GM21717 (cell line): ENCODE results near the gene MRGPRG.

ENCODE experiments used
- ATAC-seq: cut with Tn5 transposase; IDR thresholded peaks from one replicate; pipeline ENCODE4 v1.9.1; 2021; ENCODE audit warnings: mild to moderate bottlenecking, moderate library complexity; ENCODE audit not compliant: unreplicated experiment

Gene MRGPRG

GRCh38 chr11:3225826-3226750 is 7.5 kb upstream of the MRGPRG start:
- ATAC-seq, result no peak

GRCh38 chr11:3225159-3225758 is 6.6 kb upstream of the MRGPRG start:
- ATAC-seq, result no peak

DNA sequence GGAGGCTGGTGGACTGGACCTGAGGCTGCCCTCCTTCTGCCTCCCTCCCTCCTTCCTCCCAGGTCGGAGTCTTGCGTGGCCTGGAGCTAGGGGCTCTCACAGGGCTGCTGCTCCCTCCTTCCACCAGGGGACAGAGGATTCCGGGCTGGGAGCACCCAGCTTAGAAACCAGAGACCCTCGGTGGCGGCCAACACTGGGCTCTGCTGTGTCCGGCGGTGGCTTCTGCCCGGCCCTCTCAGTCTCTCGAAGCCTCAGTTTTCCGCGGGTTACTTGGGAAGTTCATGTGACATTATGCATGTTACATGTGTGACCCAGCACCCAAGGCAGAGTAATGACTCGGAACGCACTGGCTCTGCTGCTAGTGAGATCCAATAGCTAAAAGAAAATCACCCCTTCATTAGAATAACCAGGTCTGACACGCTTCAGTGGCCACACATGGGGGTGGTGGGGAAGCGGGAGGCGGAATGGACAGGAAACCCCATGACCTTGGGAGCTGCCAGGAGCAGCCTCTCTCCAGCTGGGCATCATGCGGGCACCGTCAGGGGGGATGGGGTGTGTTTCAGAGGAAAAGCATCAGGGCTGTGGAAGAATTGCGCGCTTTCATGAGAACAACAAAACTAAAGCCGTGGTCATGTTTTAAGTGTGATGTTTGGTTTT is 5.9 kb upstream of the MRGPRG start:
- ATAC-seq, result no peak

- ATAC-seq, result no peak
Observed at GRCh38 chr11:3223932-3224381, 5.3 kb upstream of the MRGPRG start.

- no peak for ATAC-seq
Observed at GRCh38 chr11:3222941-3223915, 4.6 kb upstream of the MRGPRG start.

GRCh38 chr11:3222003-3222855 is 3.6 kb upstream of the MRGPRG start:
- no peak for ATAC-seq

- no peak for ATAC-seq
Observed at GRCh38 chr11:3221408-3222002, 2.9 kb upstream of the MRGPRG start.

DNA sequence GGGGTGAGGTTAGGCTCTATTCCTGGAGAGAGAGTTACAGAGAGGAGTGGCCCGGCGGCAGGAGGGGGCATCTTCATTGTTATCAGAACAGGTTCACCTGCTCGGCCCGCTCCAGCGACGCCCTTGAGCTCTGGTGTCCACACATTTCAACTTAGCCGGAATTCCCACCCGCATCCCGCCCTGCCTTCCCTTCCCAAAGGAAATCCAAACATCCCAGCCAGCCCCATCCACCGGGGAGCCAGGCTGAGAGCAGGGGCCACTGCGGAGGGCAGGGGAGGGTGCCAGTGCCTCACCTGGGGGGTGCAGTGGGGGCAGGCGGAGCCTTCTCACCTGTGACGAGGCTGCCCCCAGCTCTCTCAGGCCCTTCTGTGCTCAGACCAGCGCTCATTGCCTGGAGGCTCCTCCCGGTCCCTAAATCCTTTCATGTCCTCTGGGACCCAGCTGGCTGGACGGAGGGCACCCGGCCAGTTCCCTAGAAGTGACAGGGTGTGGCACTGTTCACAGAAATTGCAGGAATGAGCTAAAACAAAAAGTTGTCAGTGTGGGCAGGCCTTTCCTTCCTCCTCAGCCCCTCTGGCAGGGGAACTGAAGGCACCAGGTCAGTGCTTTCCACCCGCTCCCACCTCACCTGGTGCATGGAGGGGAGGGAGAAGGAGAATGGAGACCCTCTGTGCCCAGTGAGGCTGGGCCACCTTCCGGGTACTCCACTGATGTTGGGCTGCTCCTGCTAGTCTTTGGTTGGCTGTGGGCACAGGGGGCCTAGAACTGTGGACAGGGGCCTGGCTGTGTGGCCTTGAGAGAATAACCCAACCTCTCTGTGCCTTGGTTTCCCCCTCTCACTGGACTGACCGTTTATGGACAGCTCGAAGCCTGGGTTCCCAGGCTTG is 2.2 kb upstream of the MRGPRG start:
- no peak for ATAC-seq

- ATAC-seq, result no peak
Observed at GRCh38 chr11:3220101-3220500, 1.5 kb upstream of the MRGPRG start.

DNA sequence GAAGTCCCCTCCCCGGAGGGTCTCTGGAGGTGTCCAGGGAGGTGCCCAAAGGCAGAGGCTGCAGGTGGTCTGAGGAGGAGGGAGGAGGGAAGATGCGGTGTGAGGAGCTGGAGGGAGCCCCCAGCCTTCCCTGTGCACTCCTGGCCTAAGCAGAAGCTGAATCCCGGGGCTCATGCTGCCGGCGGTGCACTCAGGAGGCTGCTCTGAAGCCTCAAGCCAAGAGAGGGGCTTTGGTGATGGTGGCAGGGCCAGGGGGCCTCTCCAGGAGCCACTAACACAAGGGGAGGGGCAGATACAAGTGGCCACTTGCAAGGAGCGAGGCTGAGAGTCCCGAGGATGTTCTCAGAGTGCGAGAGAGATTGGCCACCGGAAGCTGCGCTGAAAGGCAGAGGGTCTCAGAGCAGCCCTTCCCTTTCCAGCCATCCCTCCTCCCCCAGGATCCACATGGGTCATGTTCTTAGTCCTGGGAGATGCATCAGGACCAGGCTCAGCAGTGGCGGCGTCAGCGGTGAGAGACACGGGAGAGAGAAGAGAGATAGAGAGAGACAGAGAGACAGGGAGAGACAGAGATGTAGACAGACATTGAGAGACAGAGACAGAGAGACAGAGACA is 774 bp upstream of the MRGPRG start:
- no peak for ATAC-seq

GRCh38 chr11:3217818-3218482 is 663 bp downstream of the MRGPRG start:
- ATAC-seq, result no peak

DNA sequence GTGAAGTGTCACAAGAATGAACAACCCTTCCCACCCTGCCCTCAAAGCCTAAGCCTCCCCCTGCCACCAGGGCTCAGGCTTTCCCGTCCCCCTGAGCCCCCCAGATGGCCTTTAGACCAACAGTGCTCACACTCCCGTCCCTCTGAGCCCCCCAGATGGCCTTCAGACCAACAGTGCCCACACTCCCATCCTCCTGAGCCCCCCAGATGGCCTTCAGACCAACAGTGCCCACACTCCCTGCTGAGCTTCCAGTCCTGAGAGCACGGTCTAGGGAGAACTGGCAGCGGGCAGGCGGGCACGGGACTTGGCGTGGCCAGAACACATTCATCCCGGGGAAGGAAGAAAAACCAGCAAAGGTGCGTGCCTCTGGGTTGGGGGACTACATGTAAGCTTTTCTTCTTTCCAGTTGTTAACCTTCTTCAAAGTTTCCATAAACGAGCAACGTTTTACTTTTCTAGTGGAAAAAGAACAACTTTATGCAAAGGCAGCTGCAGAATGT is 2.5 kb downstream of the MRGPRG start:
- no peak for ATAC-seq

DNA sequence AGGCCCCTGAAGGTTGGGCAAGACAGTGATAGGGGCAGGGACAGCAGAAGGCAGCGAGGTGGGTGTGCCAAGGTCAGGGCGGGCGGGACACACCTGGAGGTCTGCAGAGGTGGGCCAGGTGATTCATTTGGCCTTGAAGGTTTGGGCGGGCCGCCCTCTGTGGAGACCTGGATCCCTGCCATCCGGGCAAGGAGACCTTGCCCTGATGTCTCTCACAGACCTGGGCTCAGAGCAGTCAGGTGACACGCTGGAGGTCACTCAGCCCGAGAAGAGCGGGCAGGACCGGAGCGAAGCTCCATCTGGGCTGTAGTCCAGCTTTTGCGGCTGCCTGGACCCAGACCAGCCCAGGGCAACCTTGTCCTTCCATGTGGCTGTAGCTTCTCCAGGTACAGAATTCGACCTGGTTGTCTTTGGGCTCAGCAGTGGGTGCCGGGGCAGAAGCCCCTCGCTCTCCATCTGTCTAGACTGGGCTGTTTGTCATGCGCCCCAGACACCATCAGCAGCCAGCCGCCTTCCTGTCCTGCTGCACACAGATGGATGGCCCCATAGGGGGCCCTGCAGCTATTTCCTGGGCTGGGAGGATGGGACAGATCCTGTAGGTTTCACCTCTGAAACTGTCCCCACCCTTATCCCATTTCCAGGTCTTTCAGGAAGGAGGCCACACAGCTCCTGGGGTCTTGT is 3.1 kb downstream of the MRGPRG start:
- no peak for ATAC-seq

- no peak for ATAC-seq
Observed at GRCh38 chr11:3214420-3214699, 4.3 kb downstream of the MRGPRG start.

GRCh38 chr11:3213659-3214419 is 4.8 kb downstream of the MRGPRG start:
- ATAC-seq, result no peak

GRCh38 chr11:3208272-3208671 is 10.3 kb downstream of the MRGPRG start:
- no peak for ATAC-seq
